Spleen (tissue), 11 donors: Measurements from ENCODE around the gene ERGIC1. TPM values are rescaled to one million over a fixed set of nuclear protein-coding genes. Genes with fewer than 3 reads are reported as not detected.

ENCODE experiments used
- DNase-seq: peaks from one replicate; pipeline ENCODE4 v3.0.0-alpha.2; 2020
- H3K27ac ChIP-seq, 8 donors: fragments of 200-600 bp; sonication (generic) in 7 of 8; 1 replicate in 4 of 8; 2 replicates in 4 of 8; pipeline versions ENCODE4 v1.5.0 to v1.8.0; 2016 to 2021; ENCODE audit warnings: inconsistent platforms in 4 of 8, mild to moderate bottlenecking in 4 of 8, moderate library complexity in 1 of 8
- H3K27me3 ChIP-seq, 7 donors: fragments of 200-600 bp; sonication (generic) in 6 of 7; replicated peaks in 1 of 7; 1 replicate in 4 of 7; 2 replicates in 3 of 7; pipeline versions ENCODE4 v1.5.0 to v1.8.0; 2016 to 2021; ENCODE audit warnings: inconsistent platforms in 3 of 7, mild to moderate bottlenecking in 1 of 7
- H3K36me3 ChIP-seq, 6 donors: fragments of 200-600 bp; sonication (generic) in 5 of 6; 1 replicate in 4 of 6; 2 replicates in 2 of 6; pipeline versions ENCODE4 v1.5.0 to v1.8.0; 2016 to 2021; ENCODE audit warnings: inconsistent platforms in 2 of 6
- H3K4me1 ChIP-seq, 6 donors: fragments of 200-600 bp; sonication (generic) in 5 of 6; 1 replicate in 3 of 6; 2 replicates in 3 of 6; pipeline versions ENCODE4 v1.5.0 to v1.8.0; 2016 to 2021; ENCODE audit warnings: inconsistent platforms in 3 of 6
- H3K4me3 ChIP-seq, 8 donors: fragments of 200-600 bp; sonication (generic) in 7 of 8; 1 replicate in 4 of 8; 2 replicates in 4 of 8; pipeline versions ENCODE4 v1.5.0 to v1.8.0; 2016 to 2021; ENCODE audit warnings: inconsistent platforms in 4 of 8, mild to moderate bottlenecking in 4 of 8, moderate library complexity in 2 of 8
- H3K9me3 ChIP-seq, 8 donors: fragments of 200-600 bp; sonication (generic) in 7 of 8; 1 replicate in 4 of 8; 2 replicates in 4 of 8; pipeline versions ENCODE4 v1.5.0 to v1.8.0; 2016 to 2021; ENCODE audit warnings: inconsistent platforms in 4 of 8
- CTCF ChIP-seq, 11 experiments: fragments of 200-600 bp in 7 of 11; fragments of 450-650 bp in 4 of 11; sonication (generic) in 4 of 11; IDR thresholded peaks in 8 of 11; conservative IDR thresholded peaks in 3 of 11; 1 replicate in 7 of 11; 2 replicates in 4 of 11; pipeline versions ENCODE4 v1.4.0 to v1.8.0; 2016 to 2021; ENCODE audit warnings: antibody characterized with exemption in 11 of 11, inconsistent platforms in 4 of 11, mild to moderate bottlenecking in 1 of 11
- POLR2A ChIP-seq, 3 donors: fragments of 450-650 bp; IDR thresholded peaks; one replicate each; pipeline ENCODE4 v1.5.1; 2017; ENCODE audit warnings: antibody characterized with exemption in 3 of 3, mild to moderate bottlenecking in 1 of 3
- POLR2AphosphoS5 ChIP-seq, 3 donors: sonication (generic); formaldehyde crosslinking; IDR thresholded peaks; one replicate each; pipeline ENCODE4 v1.5.1; 2017; ENCODE audit warnings: antibody characterized with exemption in 3 of 3
- WGBS, 5 donors: extraction: QIAGEN DNeasy Blood & Tissue Kit in 3 of 5; methylation state at CpG; one replicate each; pipeline versions ENCODE4 v1.1.5 to v1.1.7; 2013 to 2018; 5-methylcytosine and 5-hydroxymethylcytosine counted together
- intact Hi-C: fragments of 100-400 bp; cut with DNase I; formaldehyde crosslinking; loops from one replicate; pipeline ENCODE4 v1.15.0; 2023; ENCODE audit warnings: low total_unique reads
- polyA plus RNA-seq, 3 donors: library from polyadenylated mRNA; stranded (reverse); fragments of 200-250 nt; gene quantifications; one replicate each; pipeline ENCODE4 v1.2.1, GENCODE V29; 2013
- total RNA-seq, 7 donors: library from RNA; depleted of rRNA in 3 of 7; stranded (reverse); fragments of >200 nt in 3 of 7; fragmentation: NEBNext Ultra II Directional in 4 of 7; extraction: Animal tissue kit (Norgen Biotek cat#: 25700) in 4 of 7; gene quantifications; one replicate each; pipeline versions ENCODE4 v1.1.0 to v1.2.1, GENCODE V29; 2016 to 2021
- donor health status: healthy with polysubstance abuse.
- donor health status: DM: no; HTN: no; CAD: no; lungs with moderate emphysema.
- donor health status: DM: no; HTN: no; CAD: no.
- donor health status: Bipolar disorder and iron deficiency.
- donor health status: healthy.
- donor health status: DM: no; HTN: no; CAD: no.
- donor health status: DM: yes; HTN: yes; CAD: no.

The ERGIC1 gene
- total and polyA plus RNA-seq, 10 donors: 36.9 to 166 (median 125) TPM

- no peaks in the 10 kb centered on the region for H3K27me3 ChIP-seq
- peaks cover 0 to 23% (median 0%) of the 10 kb centered on the region in 6 donors for H3K4me1 ChIP-seq
- H3K36me3 ChIP-seq: peaks cover 0 to 96% (median 57%) of the 10 kb centered on the region in 6 donors
- H3K9me3 ChIP-seq: no peaks in the 10 kb centered on the region
- no peak for DNase-seq
- peak overlapping the region in 3 of 8 donors; percentile 13 to 43 (median 26) for H3K27ac ChIP-seq
- intact Hi-C loops: no loop called here
- no peak for TF ChIP-seq POLR2AphosphoS5 (IDR thresholded peaks at IDR 0.05)
- TF ChIP-seq CTCF (IDR thresholded peaks at IDR 0.05 in 8 of 11, conservative IDR thresholded peaks at IDR 0.05 in 3 of 11): no peak
- TF ChIP-seq POLR2A (IDR thresholded peaks at IDR 0.05): no peak
- H3K4me3 ChIP-seq: no peak overlapping the region
- WGBS, 5 donors: 49 to 62% (median 55%) methylated on average over 28 of the region's 28 CpGs
Measured at GRCh38 chr5:172918421-172919371, 84.6 kb downstream of the ERGIC1 start.

- intact Hi-C loops: no loop called here
- no peak for DNase-seq
- Histone ChIP-seq H3K4me3 (no peak overlapping the region), H3K36me3 (peaks cover 0 to 96% (median 56%) of the 10 kb centered on the region in 6 donors), H3K27ac (peak overlapping the region in 2 of 8 donors; percentile 26 to 43), H3K9me3 (no peaks in the 10 kb centered on the region), H3K4me1 (peaks cover 0 to 23% (median 0%) of the 10 kb centered on the region in 6 donors), H3K27me3 (no peaks in the 10 kb centered on the region)
- WGBS, 5 donors: 67 to 91% (median 87%) methylated on average over 9 to 16 of the region's 16 CpGs
- TF ChIP-seq CTCF (IDR thresholded peaks at IDR 0.05 in 8 of 11, conservative IDR thresholded peaks at IDR 0.05 in 3 of 11) (no peak), POLR2AphosphoS5 (IDR thresholded peaks at IDR 0.05) (peak in 2 of 3 donors; percentile 30 to 43)
Measured at GRCh38 chr5:172919525-172920446, 85.7 kb downstream of the ERGIC1 start.

GRCh38 chr5:172920447-172920849 lies 86.4 kb downstream of the ERGIC1 start:
- Histone ChIP-seq H3K4me3 (no peak overlapping the region), H3K9me3 (no peaks in the 10 kb centered on the region), H3K4me1 (peaks cover 0 to 27% (median 0%) of the 10 kb centered on the region in 6 donors), H3K27ac (no peak overlapping the region), H3K27me3 (no peaks in the 10 kb centered on the region), H3K36me3 (peaks cover 0 to 96% (median 54%) of the 10 kb centered on the region in 6 donors)
- 83 to 97% (median 89%) methylated on average over 11 to 13 of the region's 13 CpGs for WGBS, 5 donors
- TF ChIP-seq POLR2A (IDR thresholded peaks at IDR 0.05) (no peak), POLR2AphosphoS5 (IDR thresholded peaks at IDR 0.05) (peak in 1 of 3 donors; percentile 4), CTCF (IDR thresholded peaks at IDR 0.05 in 8 of 11, conservative IDR thresholded peaks at IDR 0.05 in 3 of 11) (no peak)
- intact Hi-C loops: no loop called here
- DNase-seq: no peak
